GM21367 (cell line): ENCODE data around the gene NFX1.

ENCODE experiments used
- ATAC-seq: cut with Tn5 transposase; IDR thresholded peaks from one replicate; pipeline ENCODE4 v1.9.1; 2021; ENCODE audit not compliant: unreplicated experiment

NFX1 gene

GRCh38 chr9:33290247-33291030 lies at the start of gene NFX1:
Gene NFX1 (plus strand): TSS chr9:33290516. CDS start chr9:33290573, 57 bp downstream.
- peak; percentile 75 for ATAC-seq

GRCh38 chr9:33241298-33241697 lies 49.0 kb upstream of the NFX1 start:
- ATAC-seq = no peak

GRCh38 chr9:33242609-33243134 lies 47.6 kb upstream of the NFX1 start:
- no peak for ATAC-seq

- ATAC-seq = no peak
Observed at GRCh38 chr9:33244137-33244784, 46.1 kb upstream of the NFX1 start.

DNA sequence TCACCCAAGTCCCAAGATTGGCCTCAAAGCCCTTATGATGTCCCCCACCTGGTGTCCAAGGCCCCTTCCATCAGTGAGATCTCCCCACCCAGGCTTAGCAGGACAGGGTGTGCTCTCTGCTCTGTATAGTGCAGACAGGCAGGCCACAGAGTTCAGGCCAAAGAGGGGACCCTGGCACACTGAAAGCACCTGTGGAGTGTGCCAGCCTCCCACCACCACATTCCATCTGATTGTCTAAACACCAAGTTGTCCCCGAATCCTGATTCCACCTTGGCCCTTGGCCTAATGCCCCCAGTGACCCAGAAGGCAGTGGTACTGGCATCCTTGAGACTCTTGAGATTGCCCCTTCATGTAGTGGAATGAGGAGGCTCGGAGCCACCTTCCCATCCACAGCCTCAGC lies 45.0 kb upstream of the NFX1 start:
- no peak for ATAC-seq

DNA sequence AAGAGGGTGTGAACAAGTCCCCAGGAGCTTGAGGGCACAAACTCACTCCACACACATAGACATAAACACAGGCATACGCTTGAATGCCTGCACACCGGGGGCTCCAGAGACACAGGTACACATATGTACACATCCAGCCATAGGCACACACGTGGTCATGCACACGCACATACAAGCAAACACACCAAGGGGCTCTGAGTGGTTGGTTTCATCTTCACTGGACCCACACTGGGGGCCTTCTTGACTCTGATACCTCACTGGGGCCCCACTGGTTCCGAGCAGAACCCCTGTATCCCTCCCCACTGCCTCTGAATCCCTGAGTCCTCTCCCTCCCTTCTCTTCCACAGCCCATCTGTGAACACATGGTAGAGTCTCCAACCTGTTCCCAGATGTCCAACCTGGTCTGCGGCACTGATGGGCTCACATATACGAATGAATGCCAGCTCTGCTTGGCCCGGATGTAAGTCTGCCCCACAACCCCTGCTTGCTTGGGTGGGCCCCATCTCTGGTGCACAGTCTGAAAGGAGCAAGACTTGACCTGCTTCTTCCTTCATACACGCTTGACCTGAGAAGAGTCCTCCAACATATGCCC lies 44.0 kb upstream of the NFX1 start:
- ATAC-seq = no peak

GRCh38 chr9:33248606-33249005 lies 41.7 kb upstream of the NFX1 start:
- ATAC-seq = no peak

DNA sequence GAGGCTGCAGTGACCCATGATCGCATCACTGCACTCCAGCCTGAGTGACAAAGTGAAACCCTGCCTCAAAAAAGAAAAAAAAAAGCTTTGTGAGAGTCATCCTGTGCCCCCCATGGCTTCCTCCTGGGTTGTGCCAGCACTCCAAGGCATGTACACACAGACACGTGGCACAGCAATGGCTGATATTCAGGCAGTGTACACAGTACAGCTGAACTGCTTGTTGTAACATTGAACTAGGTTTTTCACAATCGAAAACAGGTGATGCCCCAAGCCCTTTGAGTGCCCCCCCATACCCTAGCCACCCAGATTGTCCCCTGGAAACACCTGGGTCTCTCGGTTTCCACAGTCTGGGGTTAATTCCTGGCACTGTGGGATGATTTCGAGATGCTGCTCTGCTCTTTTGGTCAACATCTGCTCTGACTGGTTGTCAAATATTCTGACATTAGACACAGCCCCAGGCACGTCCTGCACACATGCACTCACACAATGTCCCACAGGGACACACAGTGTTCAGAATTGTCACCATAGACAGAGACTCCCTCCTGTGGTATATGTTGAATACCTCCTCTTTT lies 41.1 kb upstream of the NFX1 start:
- no peak for ATAC-seq

- no peak for ATAC-seq
Observed at GRCh38 chr9:33249983-33250382, 40.3 kb upstream of the NFX1 start.

DNA sequence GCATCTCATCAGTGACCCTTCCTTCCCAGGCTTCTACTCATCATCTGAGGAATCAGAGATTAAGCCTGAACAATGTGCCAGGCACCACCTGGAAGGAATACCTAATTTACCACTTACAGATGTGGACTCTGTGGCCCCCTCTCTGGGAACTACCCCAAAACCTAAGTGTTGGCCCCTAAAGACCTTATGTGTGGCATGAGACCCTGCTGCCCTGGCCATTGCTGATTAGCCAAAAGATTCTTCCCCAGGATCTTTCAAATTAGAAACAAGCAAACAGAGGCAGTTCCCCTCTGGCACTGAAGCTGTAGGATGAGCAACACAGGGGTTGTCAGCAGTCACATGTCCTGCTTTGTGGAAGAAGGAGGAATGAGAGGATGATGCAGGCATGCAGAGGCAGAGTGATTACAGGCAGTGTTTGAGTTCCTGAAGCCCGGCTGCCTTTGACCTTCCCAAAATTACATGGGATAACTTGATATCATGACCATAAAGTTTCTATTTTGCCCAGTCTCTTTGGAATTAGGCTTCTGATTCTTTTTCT lies 39.8 kb upstream of the NFX1 start:
- ATAC-seq = no peak

DNA sequence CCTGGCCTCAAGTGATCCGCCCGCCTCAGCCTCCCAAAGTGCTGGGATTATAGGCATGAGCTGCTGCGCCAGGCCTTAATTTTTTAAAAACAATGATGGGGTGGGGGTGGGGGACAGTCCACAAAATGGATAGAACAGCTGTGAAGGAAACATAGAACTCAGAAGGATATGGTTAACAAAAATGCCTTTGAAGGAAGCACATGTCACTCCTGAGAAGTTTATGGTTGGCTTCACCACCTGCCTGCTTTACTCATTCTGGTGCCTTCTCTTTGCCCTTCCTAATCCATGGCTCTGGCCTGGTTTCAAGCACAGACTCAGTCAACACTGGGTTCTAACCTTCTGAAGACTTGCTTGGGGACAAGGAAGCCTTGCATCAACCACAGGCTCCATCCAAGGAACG lies 36.1 kb upstream of the NFX1 start:
- no peak for ATAC-seq

DNA sequence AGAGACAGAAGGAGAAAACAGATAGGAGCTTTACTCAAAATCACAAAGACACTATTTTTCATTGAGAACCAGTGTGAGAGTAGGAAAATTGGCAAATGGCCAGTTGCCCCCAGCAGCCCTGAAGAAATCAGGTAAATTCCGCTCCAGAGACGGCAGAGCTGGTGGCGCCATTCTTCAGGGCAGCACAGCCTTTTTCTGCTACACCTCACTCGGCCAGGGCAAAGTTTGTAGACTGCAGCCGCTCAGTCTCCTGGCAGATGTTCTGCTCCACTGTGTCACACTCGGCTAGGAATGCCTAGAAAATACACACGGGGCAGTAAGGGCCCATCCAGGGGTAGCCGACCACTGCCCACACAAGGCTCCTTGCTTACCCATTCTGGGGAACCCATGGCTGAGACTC lies 35.3 kb upstream of the NFX1 start:
- no peak for ATAC-seq

- no peak for ATAC-seq
Observed at GRCh38 chr9:33255471-33255870, 34.8 kb upstream of the NFX1 start.

- ATAC-seq = no peak
Observed at GRCh38 chr9:33256236-33256635, 34.1 kb upstream of the NFX1 start.

GRCh38 chr9:33257276-33257675 lies 33.0 kb upstream of the NFX1 start:
- no peak for ATAC-seq

DNA sequence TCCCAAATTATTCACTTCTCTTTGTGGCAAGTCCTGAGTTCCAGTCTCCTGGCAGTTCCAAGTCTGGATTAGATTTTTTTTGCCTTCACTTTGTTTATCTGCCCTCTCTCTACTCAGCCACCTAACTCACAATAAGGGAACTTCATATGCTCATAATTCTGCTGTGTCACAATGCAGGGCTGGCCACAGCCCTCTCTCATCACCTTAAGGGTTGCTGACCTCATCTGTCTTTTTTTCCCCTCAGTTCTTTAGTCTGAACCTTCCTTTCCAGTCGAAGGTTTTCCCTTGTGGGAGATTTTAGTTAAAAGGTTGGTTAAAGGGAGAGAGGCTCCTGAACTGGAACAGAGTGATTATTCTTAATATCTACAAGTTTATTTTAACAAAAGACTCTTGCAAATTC lies 29.9 kb upstream of the NFX1 start:
- ATAC-seq = no peak

DNA sequence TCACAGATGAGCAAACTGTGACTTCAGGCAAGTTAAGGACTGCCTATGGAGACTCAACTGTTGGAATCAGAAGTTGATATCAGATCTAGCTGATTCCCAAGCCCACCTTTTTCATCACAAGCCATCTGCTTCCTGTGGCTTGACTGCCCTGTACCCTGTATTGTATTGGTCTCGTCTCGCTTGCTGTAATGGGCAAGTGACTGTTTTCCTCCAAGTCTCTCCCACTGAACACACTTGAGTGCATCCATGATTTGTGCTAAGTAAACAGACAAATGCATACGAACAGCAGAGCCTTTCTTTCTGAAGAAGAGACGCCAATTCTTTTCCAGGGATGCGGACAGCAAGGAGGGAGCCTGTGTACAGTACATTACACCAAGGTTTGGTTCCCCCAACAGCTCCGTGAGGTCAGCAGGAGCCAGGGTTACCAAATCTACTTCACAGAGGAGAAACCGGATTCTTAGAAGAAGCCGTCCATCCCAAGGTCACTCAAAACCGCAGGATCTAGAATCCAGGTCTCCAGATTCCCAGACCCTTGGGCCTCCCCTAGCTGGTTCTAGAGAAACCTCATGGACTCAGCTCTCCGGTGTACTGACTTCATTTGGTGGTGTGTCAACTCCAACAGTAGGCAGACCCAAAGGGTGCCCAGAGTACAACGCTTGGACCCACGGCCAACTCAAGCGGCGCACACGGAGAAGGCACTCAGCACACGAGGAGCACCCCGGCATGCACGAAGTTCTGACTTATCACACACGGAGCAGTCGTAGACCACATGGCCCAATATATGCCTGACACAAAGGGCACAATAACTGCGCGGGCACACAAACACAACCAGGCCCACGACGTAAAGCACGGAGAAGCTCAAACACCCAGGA lies 26.9 kb upstream of the NFX1 start:
- ATAC-seq = peak; percentile 6

DNA sequence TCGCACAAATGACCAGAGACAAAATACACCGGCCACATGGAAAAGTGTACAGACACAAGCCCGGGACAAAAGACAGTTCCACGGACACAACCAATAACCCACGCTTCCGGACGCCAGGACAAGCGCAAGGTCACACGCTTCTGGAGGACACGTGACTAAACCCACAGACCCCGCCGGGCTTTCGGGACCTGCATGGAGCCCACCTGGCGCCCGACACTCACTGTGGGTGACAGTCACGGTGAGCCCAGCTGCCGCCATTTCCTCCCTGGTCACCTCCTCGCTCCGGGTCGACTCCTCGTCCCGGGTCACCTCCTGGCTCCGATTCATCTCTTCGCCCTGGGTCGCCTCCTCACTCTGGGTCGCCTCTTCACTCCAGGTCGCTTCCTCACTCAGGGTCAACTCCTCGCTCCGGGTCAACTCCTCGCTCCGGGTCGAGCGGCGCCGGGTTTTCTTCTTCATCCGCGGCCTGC lies 26.3 kb upstream of the NFX1 start:
- peak; percentile 21 for ATAC-seq

DNA sequence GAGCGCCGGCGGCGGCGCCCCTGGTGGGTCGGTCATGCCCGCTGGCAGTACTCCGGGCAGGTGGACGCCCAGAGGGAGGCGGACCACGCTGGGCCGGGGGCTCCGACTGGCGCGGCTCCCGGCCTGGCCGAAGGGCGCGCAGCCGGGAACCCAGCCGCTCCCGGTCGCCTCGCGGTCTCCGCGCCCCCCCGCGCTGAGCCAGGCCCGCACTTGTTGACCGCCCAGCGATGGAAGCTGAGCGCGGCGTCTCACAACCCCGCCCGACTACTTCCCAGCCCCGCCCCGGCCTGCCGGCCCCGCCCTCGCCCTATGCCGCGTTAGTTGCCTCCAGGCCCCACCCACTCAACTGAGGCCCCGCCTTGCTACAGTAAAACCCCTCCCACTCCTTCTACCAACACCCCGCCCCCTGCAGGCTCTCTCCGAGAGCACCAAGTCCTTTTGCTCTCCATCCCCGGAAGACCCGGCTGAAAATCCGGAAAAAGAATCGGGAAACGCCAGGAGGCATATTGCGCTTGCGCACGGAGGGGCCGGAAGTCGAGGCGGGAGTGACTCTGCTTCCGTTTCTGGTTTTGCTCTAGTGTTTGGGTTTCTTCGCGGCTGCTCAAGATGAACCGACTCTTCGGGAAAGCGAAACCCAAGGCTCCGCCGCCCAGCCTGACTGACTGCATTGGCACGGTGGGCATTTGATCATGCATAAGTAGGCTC lies 25.7 kb upstream of the NFX1 start, which contains the start of the genes BAG1 and CHMP5:
Gene BAG1, minus strand, starts transcription at position 236 of the 705 bp plus-strand sequence.
Gene CHMP5, plus strand, starts transcription at position 577 of the 705 bp plus-strand sequence. Its CDS starts 30 bp downstream, at position 607.
- peak; percentile 76 for ATAC-seq
